Posterior cingulate gyrus (tissue), 11 donors: ENCODE data around the gene CBX4.

ENCODE experiments used
- DNase-seq, 10 donors: peaks; one replicate each; pipeline versions ENCODE4 v3.0.0 to v3.0.0-alpha.2; 2020 to 2021; ENCODE audit warnings: mixed read lengths in 3 of 10
- intact Hi-C: fragments of 100-400 bp; cut with DNase I; formaldehyde crosslinking; loops from one replicate; pipeline ENCODE4 v1.15.1; 2023

The CBX4 gene

DNA sequence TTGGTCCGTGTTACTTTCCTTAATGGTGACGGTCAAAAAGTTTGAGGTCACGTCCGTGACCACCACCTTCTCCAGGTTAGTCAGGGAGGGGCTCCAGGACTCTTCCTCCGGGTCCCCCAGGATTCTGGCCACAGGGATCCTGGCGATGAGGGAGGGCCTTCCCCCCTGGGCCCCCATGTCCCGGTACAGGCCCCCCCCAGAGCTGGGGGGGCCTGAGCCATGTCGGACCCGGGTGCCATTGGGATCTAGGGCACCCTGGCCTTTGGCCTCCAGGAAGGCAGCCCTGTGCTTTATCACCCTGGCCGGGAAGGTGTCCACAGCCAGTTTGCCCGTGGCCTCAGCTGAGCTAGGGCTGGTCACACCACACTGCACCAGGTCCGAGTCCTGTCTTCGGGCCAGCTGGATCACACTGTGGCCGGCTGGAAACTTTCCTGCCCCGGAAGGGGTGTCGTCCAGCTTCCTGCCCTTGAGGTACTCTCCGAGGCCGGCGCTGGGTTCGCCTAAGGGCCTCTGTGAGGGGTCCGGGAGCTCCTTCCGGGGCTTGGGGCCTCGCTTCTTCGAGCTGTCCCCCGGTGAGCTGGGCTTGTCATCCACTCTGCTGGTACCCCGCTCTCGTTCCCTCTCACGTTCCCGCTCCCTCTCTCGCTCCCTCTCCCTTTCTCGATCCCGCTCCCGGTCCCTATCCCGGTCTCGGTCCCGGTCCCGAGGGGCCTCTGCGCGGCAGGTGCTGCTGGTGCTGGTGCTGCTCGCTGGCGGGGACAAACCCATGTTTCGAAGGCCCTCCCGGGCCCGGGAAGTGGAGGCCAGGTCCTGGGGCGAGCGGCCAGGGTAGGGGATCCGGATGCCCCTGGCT, 44.4 kb downstream of the CBX4 start:
- intact Hi-C loops = loop anchor here (5.0 kb wide), 1 partner anchor 122 kb away; no protein-coding TSS in a partner anchor

DNA sequence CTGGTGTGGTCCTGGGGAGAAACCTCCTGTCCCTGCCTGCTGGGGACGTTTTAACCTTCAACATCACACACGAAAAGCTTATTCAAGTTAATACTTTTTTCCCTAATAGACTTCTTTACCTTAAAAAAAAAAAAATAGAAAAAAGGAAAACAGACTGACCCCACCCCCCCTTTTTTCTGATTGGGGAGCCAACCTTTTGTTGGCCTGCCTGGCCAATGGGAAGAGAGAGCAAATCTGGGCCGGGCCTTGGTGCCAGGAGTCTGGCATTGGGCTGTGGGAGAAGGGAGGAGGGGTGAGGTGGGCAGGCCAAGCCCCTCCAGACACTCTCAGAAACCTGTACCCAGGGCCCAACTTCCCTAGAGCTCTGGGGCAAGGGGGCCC, 45.3 kb downstream of the CBX4 start:
- DNase-seq = peak in 1 of 10 donors; percentile 50
- intact Hi-C loops = loop anchor here (5.0 kb wide), 1 partner anchor 123 kb away; no protein-coding TSS in a partner anchor

More for the DNA sequence above, 44.4 kb downstream of the CBX4 start:
- DNase-seq = peak in 2 of 10 donors; percentile 70 to 82

DNA sequence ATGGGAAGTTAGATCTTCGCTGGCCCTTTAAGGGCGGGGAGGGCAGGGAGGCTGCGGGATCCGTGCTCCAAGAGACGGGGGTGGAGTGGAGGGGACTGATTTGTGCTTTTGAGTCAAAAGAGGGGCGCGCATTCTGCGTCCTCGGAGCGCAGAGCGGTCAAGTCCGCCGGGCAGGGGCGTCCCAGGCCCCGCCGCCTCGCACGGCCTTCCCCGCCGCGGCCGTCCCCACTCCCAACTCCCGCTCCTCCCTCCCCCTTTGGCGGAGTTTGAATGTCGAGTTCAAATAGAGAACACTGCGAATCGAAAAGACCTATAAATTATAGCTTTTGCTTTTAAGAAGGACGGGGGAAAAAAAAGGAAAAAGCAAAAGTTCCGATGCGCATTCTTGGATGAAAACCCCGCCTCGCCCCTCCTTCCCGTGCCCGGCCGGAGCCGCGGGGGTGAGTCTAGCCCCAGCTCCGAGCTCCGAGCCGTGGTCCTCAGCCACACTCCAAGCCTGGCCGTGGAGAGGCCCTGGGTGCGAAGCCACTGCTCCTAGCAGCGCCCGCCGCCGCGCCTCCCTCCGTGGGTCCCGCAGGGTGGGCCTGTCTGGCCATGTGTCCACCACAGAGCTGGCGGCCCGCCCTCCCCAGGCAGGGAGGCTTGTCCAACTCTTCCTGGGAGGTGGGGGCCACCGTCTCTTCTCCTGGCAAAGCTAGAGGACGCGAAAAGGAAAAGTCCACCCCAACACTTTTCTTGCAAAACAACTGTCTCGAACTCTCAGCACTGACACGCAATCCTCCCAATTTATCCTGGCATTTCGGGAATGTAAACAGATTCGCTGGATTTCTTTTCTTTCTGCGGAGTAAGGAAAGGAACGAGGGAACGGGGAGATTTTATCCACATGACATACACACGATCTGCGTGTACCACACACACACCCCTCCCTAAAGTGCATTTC, 46.0 kb downstream of the CBX4 start:
- peak in 3 of 10 donors; percentile 68 to 81 (median 74) for DNase-seq
- intact Hi-C loops = loop anchor here (5.0 kb wide), 1 partner anchor 124 kb away; no protein-coding TSS in a partner anchor

DNA sequence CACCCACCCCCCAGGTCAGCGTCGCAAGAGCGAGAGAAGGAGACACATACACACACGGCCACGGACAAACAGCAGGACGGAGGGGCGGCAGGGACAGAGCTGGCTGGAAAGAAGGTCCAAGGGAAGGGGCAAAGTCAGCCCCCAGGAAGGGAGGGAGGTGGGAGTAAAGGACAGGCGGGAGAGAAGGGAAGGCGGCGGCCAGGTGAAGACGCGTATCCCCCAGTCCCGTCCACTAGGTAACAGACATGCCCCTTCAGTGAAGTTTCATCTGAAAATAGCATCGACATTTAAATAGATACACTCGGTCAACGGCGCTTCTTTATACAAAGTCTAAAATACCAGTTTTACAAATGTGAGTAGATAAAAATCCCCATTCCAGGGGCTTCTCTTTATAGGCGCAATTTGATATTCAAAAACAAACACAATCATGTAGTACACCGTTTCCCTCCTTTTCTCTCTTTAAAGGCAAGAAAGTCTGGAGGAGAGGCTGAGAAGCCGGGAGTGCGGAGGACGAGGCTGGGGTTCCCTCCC, 46.8 kb downstream of the CBX4 start:
- intact Hi-C loops = loop anchor here (5.0 kb wide), 1 partner anchor 125 kb away; no protein-coding TSS in a partner anchor
- DNase-seq = peak in 1 of 10 donors; percentile 56

DNA sequence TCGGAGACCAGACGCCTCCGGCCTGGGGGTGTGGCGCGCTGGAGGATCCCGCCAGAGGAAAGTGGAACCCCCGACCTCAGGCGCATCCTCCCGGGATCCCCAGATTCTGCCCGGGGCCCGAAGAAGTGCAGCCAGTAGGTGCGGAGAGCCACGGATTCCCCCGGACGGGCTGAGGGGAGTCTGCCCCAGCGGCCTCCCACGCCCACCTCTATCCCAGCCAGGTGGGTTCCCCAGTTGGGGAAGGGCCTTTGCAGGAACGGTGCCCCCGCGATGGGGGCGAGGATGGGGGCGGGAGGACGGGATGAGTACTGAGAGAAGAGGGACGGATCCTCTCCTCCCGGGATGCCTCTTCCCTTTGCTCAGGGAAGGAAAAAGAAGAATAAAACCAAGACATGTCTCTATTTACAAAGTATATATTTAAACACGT, 47.5 kb downstream of the CBX4 start:
- intact Hi-C loops = loop anchor here (2.0 to 5.0 kb wide), 2 partner anchors 126 to 199 kb away; no protein-coding TSS in a partner anchor
- peak in 2 of 10 donors; percentile 53 to 59 for DNase-seq

DNA sequence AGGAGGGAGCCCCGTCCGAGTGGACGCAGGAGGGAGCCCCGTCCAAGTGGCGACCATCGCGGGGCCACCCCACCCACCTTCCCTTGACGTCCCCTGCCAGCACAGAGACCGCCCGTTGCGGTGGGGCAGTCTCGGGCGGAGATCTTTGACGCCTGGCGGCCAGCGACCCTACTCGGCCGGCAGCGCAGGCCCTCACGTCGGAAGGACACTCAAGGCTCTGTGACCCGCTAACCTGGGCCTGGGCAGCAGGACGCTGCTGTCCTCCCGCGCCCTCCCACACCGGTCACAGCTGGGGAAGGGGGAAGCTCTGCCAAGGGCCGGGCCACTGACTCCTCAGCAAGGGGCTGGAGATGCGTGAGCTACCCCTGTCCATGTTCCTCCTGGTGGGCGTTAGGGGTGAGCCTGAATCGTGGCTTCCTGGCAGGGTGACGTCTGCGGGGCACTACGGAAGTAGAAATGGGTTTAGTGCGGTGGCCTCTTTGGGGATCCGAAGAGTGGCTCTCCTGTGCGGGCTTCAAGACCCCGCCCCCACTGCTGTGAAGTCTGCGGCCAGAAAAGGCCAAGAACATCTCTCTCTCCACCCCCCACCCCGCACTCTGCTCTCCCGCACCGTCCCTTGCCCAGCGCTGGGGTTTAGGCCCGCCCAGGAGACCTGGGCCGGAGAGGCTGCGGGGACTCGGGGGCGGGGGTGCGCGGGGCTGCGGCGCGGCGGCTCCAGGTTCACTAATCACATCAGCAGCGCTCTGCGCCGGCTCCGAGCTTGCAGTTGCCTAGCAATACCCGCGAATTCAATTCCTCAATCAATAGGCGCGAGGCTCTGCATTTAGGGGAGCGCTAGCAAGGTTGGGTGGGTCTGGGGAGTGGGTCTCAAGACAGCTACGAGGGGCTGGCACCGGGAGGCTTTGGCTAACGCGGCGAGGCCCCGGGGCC, 48.2 kb downstream of the CBX4 start:
- intact Hi-C loops = loop anchor here (2.0 to 5.0 kb wide), 2 partner anchors 126 to 200 kb away; no protein-coding TSS in a partner anchor
- DNase-seq = peak in 2 of 10 donors; percentile 35 to 82

DNA sequence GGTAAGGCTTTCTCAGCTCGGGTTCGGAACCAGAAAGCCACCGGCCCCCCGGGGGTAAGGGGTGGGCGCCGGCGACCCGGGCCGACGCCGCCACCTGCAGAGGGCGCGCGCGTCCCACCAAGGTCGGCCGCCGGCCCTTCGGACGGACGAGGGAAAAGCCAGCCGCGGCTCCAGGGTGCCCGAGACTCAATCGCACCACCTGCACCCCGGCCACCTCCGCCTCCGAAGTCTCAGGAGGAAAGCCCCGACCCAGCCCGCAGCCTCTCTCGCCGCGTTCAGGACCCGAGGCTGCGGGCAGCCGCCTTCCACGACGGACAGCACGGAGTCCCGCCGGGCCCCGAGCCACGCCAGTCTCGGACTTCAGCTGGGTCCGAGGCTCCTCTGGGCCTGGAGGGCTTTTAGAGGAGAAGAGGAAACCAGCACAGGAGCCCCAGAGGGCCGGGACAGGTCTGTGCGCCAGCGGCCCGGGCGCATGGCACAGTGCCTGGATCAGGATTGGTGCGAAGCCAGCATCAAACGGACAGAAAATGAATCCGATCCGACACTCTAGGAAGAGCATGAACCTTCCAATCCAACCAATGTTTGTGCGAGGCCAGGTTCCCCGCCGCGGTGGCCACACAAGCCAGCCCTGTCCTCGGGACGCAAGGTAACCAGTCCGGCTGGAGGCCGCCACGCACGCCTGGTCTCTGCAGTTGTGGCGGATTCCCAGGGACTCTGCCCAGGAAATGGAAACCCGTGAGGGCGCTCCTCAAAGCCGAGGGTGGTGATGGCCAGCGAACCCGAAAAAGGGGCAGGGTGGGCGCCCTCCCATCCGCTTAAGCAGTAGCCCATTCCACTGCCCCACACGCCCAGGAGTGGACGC, 49.1 kb downstream of the CBX4 start:
- intact Hi-C loops = loop anchor here (2.0 to 5.0 kb wide), 2 partner anchors 127 to 201 kb away; no protein-coding TSS in a partner anchor
- DNase-seq = peak in 5 of 10 donors; percentile 48 to 92 (median 78)

DNA sequence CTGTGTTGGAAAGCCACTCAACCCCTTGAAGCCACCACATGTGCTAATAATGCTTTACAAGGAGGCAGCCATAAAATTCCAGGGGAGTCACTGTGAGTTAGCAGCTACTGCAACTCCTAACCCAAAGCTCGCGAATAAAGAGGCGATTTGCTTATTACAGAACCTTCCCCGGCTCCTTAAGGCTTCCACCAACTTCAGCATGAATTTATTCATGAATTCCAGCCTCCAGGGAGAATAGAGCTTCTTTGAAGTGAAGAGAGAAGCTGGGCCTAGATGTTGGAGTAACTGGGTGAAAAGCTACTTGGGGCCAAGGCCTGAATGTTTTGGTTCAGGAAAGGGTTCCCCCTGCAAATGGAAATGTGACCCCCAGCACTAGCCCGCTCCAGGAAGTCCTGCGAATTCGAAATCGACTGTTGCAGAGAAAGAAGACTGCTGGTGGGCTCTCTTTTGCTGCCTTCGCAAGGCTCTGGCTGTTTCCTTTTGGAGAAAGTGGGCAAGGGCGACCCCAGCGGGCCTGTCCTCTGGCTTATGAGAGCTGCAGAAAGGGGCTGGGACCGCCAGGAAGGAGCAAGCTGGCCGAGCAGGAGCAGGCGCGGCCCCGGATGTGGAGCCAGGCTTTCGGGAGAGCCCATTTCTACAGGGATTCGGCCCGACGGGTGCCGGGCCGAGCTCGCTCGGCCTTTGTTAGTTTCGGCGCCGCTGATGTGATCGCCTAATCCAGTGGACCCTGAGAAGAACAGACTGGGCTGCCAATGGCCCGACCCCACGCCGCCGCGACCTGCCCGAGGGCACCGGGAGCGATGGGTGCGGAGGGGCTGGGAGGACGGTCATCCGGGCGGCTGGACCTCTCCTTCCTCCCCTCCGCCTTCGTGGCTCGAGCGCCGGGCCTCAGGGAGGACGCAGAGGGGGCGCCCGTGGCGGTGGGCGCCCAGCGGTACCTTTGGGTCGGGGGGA, 50.0 kb downstream of the CBX4 start:
- intact Hi-C loops = no loop called here
- peak in 3 of 10 donors; percentile 57 to 79 (median 66) for DNase-seq

DNA sequence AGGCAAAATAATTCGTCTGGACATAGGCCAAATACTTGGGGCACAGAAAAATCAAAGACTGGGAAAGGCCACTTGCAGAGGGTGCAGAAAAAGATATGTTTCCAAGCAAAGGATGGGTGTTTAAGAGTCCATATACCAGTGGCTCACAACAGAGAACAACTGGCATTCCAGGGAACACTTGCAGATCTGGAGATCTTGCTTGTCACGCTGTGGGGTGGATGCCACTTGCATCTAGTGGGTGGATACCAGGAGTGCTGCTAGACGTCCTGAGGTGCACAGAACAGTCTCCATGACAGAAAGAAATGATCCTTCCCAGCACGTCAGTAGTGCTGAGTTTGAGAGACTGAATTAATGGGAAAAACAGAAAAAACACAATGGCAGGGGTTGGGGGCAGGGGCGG, 50.8 kb downstream of the CBX4 start:
- peak in 1 of 10 donors; percentile 18 for DNase-seq
- intact Hi-C loops = no loop called here

DNA sequence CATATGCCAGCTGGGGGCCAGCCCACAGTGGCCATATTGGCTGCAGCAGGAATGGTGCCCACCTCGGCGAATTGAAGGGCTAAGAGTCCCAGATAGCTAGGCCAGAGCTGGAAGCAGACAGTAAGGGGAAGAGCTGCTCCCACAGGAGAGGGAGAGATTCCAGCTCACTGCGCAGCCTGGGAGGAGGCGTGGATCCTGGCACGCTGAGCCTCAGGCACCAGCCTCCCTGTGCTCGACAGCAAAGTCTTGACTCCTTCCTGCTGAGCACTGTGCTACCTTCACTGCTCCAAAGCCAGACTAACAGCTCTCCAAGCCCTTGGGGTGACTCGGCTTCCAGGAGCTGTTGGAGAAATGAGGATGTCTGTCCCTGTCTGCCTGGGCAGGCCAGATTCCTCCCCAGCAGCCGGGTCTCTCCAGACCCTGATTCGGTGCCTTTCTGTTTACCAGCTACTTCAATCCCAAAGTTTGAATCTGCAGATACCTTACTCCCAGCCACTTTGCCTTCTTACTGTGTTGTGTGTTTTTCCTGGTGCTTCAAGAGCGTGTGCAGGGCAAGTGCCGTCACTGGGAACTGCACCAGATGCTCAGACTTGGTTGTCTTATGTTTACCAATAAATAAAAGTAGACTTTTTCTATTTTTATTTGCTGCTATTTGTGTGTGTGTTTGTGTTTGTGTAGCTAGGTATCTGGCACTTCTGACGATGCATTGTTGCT, 52.2 kb downstream of the CBX4 start:
- intact Hi-C loops = no loop called here

DNA sequence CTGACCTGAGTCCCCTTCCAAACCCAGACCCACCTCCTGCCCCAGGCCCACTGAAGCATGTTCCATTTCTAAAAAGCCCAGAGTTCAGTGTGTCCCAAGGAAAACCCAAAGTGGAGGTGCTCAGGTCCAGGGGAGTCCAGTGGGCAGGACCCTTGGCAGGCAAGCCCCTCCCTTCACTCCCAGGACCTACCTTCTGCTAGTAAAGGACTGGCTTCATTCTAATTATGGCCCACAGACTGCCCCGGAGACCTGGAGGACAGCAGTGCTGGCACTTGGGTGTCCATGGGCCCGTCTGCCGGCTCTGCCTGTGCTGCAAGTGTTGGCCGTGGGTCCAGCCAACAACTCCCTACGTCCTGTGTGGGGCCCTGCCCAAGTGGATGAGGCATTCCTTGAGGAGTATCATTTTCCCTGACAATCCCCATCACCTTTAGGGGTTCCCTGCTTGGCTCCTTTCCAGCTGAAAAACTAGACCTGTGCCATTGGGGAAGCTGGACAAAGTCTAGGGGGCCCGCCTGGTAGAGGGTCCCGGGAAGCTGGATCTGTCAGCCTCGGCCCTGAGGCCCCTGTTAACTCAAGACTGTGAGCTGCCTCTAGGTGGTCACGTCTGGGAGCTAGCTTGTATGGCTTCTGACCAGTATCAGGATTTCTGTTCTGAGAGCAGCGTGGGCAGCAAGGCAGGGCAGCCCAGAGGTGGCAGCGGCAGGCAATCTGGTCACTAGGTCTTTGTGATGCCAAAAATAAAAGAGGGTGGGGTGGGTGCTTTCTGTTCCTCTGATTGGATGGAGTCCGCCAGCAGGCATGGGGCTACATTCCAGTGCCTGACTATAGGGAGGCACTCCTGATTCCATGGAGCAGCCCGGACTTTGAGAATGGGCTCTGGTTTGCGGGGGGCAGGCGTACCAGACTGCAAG, 53.1 kb downstream of the CBX4 start:
- intact Hi-C loops = no loop called here
- peak in 2 of 10 donors; percentile 40 to 81 for DNase-seq

More for the DNA sequence above, 52.2 kb downstream of the CBX4 start:
- DNase-seq = peak in 2 of 10 donors; percentile 69 to 78

DNA sequence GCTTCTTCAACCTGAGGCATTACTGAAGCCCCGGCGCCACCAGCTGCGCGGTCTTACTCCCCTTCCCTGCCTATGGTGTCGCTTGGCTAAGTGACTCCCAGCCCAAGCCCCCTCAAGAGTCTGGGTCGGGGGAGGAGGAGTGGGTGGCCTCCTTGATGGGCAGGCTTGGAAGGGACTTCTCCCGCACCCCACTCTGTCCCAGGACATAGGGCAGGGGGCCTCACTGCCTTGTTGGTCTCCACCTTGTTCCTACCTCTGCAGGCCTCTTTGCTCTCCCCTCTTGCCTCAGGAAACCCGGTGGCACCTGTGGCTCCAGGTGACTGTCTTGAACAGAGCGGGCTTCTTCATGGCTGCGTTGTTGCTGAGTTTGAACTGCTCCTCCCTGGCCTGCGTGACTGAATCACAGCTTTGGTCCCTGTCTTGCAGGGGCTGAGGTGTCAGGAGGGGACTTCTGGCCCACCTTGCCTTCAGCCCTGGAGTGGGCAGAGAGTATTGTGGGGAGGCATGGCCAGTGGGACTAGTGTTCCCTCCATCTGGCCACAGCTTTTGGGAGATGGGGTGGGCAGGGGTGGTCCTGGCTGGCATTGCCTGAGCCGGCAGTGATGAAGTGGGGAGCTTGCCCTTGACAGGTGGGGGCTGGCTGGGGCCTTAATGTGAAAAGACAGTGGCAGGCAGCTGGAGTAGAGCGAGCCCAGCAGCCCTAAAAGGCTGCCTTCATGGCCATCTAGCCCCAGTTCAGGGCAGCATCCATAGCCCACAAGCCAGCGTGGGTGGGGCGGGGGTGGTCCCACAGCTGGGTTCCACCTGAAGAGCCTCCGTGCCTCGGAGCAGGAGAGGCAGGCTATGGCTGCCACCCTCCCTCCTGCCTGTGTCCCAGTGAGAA, 54.0 kb downstream of the CBX4 start:
- intact Hi-C loops = no loop called here
- peak in 2 of 10 donors; percentile 71 to 73 for DNase-seq

DNA sequence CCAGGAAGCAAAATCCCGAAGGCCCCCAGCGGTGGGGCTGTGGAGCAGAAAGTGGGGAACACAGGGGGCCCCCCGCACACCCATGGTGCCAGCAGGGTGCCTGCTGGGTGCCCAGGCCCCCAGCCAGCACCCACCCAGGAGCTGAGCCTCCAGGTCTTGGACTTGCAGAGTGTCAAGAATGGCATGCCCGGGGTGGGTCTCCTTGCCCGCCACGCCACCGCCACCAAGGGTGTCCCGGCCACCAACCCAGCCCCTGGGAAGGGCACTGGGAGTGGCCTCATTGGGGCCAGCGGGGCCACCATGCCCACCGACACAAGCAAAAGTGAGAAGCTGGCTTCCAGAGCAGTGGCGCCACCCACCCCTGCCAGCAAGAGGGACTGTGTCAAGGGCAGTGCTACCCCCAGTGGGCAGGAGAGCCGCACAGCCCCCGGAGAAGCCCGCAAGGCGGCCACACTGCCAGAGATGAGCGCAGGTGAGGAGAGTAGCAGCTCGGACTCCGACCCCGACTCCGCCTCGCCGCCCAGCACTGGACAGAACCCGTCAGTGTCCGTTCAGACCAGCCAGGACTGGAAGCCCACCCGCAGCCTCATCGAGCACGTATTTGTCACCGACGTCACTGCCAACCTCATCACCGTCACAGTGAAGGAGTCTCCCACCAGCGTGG, 54.8 kb downstream of the CBX4 start:
- intact Hi-C loops = no loop called here
- DNase-seq = peak in 2 of 10 donors; percentile 71 to 79

DNA sequence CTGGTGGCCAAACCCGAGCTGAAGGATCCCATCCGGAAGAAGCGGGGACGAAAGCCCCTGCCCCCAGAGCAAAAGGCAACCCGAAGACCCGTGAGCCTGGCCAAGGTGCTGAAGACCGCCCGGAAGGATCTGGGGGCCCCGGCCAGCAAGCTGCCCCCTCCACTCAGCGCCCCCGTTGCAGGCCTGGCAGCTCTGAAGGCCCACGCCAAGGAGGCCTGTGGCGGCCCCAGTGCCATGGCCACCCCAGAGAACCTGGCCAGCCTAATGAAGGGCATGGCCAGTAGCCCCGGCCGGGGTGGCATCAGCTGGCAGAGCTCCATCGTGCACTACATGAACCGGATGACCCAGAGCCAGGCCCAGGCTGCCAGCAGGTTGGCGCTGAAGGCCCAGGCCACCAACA, 55.3 kb downstream of the CBX4 start:
- intact Hi-C loops = no loop called here
- DNase-seq = peak in 1 of 10 donors; percentile 74
